Suppressor macrophage (primary cell): ENCODE measurements around the gene GSE1.

Experiments
- DNase-seq, 4 experiments: peaks; one replicate each; pipeline ENCODE4 v3.0.0-alpha.2; 2020 to 2022

Gene GSE1

GRCh38 chr16:85574672-85575475, 38.2 kb upstream of the GSE1 start:
- DNase-seq: no peak

GRCh38 chr16:85575920-85576319, 37.2 kb upstream of the GSE1 start:
- no peak for DNase-seq

GRCh38 chr16:85576944-85577343, 36.2 kb upstream of the GSE1 start:
- DNase-seq: no peak

- no peak for DNase-seq
Observed at GRCh38 chr16:85577899-85578598, 35.1 kb upstream of the GSE1 start.

- DNase-seq: no peak
Observed at GRCh38 chr16:85578599-85578948, 34.5 kb upstream of the GSE1 start.

- DNase-seq: no peak
Observed at GRCh38 chr16:85579191-85579590, 33.9 kb upstream of the GSE1 start.

- no peak for DNase-seq
Observed at GRCh38 chr16:85579923-85580580, 33.1 kb upstream of the GSE1 start.

GRCh38 chr16:85580684-85581083, 32.4 kb upstream of the GSE1 start:
- DNase-seq: no peak

GRCh38 chr16:85582229-85582991, 30.7 kb upstream of the GSE1 start:
- no peak for DNase-seq

- DNase-seq: no peak
Observed at GRCh38 chr16:85583491-85584181, 29.5 kb upstream of the GSE1 start.

GRCh38 chr16:85584267-85584666, 28.9 kb upstream of the GSE1 start:
- no peak for DNase-seq

GRCh38 chr16:85584819-85585282, 28.3 kb upstream of the GSE1 start:
- no peak for DNase-seq

- DNase-seq: no peak
Observed at GRCh38 chr16:85585711-85586110, 27.4 kb upstream of the GSE1 start.

- DNase-seq: no peak
Observed at GRCh38 chr16:85586380-85587104, 26.6 kb upstream of the GSE1 start.

- no peak for DNase-seq
Observed at GRCh38 chr16:85587762-85588556, 25.2 kb upstream of the GSE1 start.

GRCh38 chr16:85588562-85589503, 24.3 kb upstream of the GSE1 start:
- DNase-seq: no peak

- no peak for DNase-seq
Observed at GRCh38 chr16:85589688-85590505, 23.2 kb upstream of the GSE1 start.

- DNase-seq: no peak
Observed at GRCh38 chr16:85590506-85590832, 22.7 kb upstream of the GSE1 start.

GRCh38 chr16:85591381-85591780, 21.7 kb upstream of the GSE1 start:
- DNase-seq: no peak
